K562 (cell line): Measurements from ENCODE around the gene TMEM273. TPM values are rescaled to one million over a fixed set of nuclear protein-coding genes. Genes with fewer than 3 reads are reported as not detected.

Experiments used
- BDP1 ChIP-seq: IDR thresholded peaks from 3 replicates; pipeline ENCODE4 v1.6.1; 2011; ENCODE audit not compliant: insufficient read length, insufficient read depth
- CEBPB ChIP-seq: fragments of 450-650 bp; IDR thresholded peaks from 2 replicates; pipeline ENCODE4 v1.6.1; 2016; ENCODE audit warnings: missing genetic modification characterization, missing compliant biosample characterization
- CHAMP1 ChIP-seq: fragments of 450-650 bp; IDR thresholded peaks from 2 replicates; pipeline ENCODE4 v1.6.1; 2016; ENCODE audit warnings: mild to moderate bottlenecking
- CREB3L1 ChIP-seq: fragments of 450-650 bp; IDR thresholded peaks from 2 replicates; pipeline ENCODE4 v1.6.1; 2014; ENCODE audit warnings: low read depth, mild to moderate bottlenecking, moderate library complexity, borderline replicate concordance
- HDAC8 ChIP-seq: fragments of 450-650 bp; IDR thresholded peaks from 2 replicates; pipeline ENCODE4 v1.6.1; 2016; ENCODE audit warnings: mild to moderate bottlenecking, missing genetic modification characterization, moderate library complexity, missing compliant biosample characterization
- ILK ChIP-seq: fragments of 450-650 bp; IDR thresholded peaks from 2 replicates; pipeline ENCODE4 v1.6.1; 2016; ENCODE audit warnings: missing genetic modification characterization, low read depth, mild to moderate bottlenecking, missing compliant biosample characterization, moderate library complexity, borderline replicate concordance
- PCBP2 ChIP-seq: fragments of 200-400 bp; formaldehyde crosslinking; IDR thresholded peaks from 2 replicates; pipeline ENCODE4 v1.6.1; 2018; ENCODE audit warnings: low read length, low read depth, mild to moderate bottlenecking, moderate library complexity; ENCODE audit not compliant: poor library complexity, severe bottlenecking
- PYGO2 ChIP-seq: fragments of 450-650 bp; IDR thresholded peaks from 2 replicates; pipeline ENCODE4 v1.6.1; 2016; ENCODE audit warnings: mild to moderate bottlenecking, missing genetic modification characterization, moderate library complexity, missing compliant biosample characterization
- RBM25 ChIP-seq: fragments of 200-400 bp; formaldehyde crosslinking; IDR thresholded peaks from 2 replicates; pipeline ENCODE4 v1.6.1; 2018; ENCODE audit warnings: low read length, low read depth, moderate library complexity; ENCODE audit not compliant: severe bottlenecking
- RBM39 ChIP-seq: fragments of 200-400 bp; formaldehyde crosslinking; optimal IDR thresholded peaks from 2 replicates; pipeline ENCODE3; 2018; ENCODE audit warnings: low read depth, low read length
- RCOR1 ChIP-seq, 2 experiments: IDR thresholded peaks; 2 replicates each; pipeline ENCODE4 v1.6.1; 2012; ENCODE audit warnings: low read depth in 2 of 2, low read length in 2 of 2, borderline replicate concordance in 1 of 2, improper control_type of control experiment in 1 of 2
- SP1 ChIP-seq: sonication (generic); formaldehyde crosslinking; IDR thresholded peaks from 2 replicates; pipeline ENCODE4 v1.8.1; 2022; ENCODE audit warnings: mild to moderate bottlenecking, missing genetic modification reagents
- TCFL5 ChIP-seq: fragments of 250-450 bp; sonication (Bioruptor Pico); conservative IDR thresholded peaks from 2 replicates; pipeline ENCODE4 v1.6.1; 2021; ENCODE audit warnings: mild to moderate bottlenecking, moderate library complexity, matching md5 sums
- ZHX1 ChIP-seq: fragments of 150-350 bp; conservative IDR thresholded peaks from 2 replicates; pipeline ENCODE4 v1.6.1; 2014; ENCODE audit warnings: low read length
- ZNF785 ChIP-seq: fragments of 250-450 bp; sonication (Bioruptor Pico); IDR thresholded peaks from 2 replicates; pipeline ENCODE4 v1.4.0; 2020; ENCODE audit warnings: mild to moderate bottlenecking
- ZNF830 ChIP-seq: fragments of 250-450 bp; sonication (Bioruptor Pico); IDR thresholded peaks from 2 replicates; pipeline ENCODE4 v1.5.0; 2021; ENCODE audit warnings: mild to moderate bottlenecking
- polyA plus RNA-seq, 8 experiments: library from polyadenylated mRNA; depleted of rRNA in 4 of 8; stranded (reverse) in 5 of 8; unstranded in 3 of 8; fragments of >200 nt; fragmentation: Nextera tagmentation in 2 of 8; fragmentation: Illumina TruSeq in 1 of 8; extraction: Ambion mirVana in 2 of 8; extraction: Trizol in 1 of 8; gene quantifications; 2 replicates each; pipeline versions ENCODE4 v1.2.1 to v1.2.3, GENCODE V29; 2011 to 2014; ENCODE audit warnings: inconsistent platforms in 1 of 8, missing spikeins in 1 of 8
- total RNA-seq, 7 experiments: library from RNA; depleted of rRNA in 6 of 7; stranded (reverse); fragments of >200 nt in 6 of 7; fragmentation: Illumina TruSeq in 2 of 7; extraction: Trizol in 2 of 7; gene quantifications; 2 replicates each; pipeline versions ENCODE4 v1.2.1 to v1.2.3, GENCODE V29; 2011 to 2021; ENCODE audit warnings: low replicate concordance in 1 of 7
- TF ChIP-seq, protein P1 (sequence below): sonication (generic); formaldehyde crosslinking; IDR thresholded peaks from 2 replicates; pipeline ENCODE4 v1.8.0; 2022; ENCODE audit warnings: mild to moderate bottlenecking, missing genetic modification reagents
- TF ChIP-seq, protein P2 (sequence below): sonication (generic); formaldehyde crosslinking; IDR thresholded peaks from 2 replicates; pipeline ENCODE4 v1.8.1; 2022; ENCODE audit warnings: missing genetic modification reagents

Gene TMEM273
- total and polyA plus RNA-seq, 9 of the 15 experiments (the other 6 are each of a cell fraction or from before 2014, with no cell fraction given): 39.2 to 131 (median 95.6) TPM

DNA sequence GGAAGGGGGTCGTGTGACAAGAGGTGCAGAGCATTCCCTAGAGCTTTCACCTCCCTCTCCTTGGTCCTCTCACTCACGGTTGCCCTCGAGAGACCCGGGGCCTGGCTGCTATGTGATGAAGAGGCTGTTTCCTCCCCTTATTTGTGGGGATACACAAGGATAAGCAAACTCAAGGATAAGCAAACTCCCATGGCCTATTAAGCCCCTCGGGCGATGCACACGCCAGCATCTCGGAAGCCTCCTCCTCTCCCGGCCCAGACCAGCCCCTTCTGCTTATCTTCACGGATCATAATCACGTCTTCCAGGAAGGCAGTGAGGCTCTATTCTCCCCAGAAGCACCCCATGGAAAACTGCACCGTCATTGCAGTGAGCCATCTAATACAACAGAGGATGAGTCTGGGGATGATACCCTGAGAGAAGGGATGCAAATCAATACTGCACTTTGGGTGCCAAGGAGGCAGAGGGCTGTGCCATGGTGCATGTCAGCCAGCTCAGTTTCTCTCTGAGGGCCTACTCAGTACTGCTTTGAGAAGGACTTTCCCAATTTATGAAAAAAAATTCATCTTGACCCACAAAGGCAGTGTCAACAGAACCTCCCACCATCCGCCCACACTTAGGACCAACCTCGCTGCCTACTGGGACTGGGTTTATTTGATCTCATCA lies 22.2 kb downstream of the TMEM273 start (continued):
- TF ChIP-seq ZHX1 (no peak), PYGO2 (peak; percentile 52; the same call in 1 of the 2 replicates), CREB3L1 (peak; percentile 38; the same call in 1 of the 2 replicates), PCBP2 (no peak), RBM25 (no peak), RCOR1 (IDR thresholded peaks at IDR 0.05; ENCODE audit: borderline replicate concordance in 1 of 2, low read depth in 2 of 2, low read length in 2 of 2) (peak; percentile 84 to 99), HDAC8 (no peak), CEBPB (tag) (no peak), RBM39 (no peak), SP1 (CRISPR knock-in tag) (no peak), TCFL5 (CRISPR knock-in tag) (no peak), ZNF830 (CRISPR knock-in tag) (no peak), ZNF785 (CRISPR knock-in tag) (no peak), BDP1 (no peak), CHAMP1 (no peak), ILK (tag) (no peak)
- TF ChIP-seq, protein P1, sequence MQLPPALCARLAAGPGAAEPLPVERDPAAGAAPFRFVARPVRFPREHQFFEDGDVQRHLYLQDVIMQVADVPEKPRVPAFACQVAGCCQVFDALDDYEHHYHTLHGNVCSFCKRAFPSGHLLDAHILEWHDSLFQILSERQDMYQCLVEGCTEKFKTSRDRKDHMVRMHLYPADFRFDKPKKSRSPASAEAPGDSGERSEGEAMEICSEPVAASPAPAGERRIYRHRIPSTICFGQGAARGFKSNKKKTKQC (CRISPR knock-in tag): no peak
- TF ChIP-seq, protein P2, sequence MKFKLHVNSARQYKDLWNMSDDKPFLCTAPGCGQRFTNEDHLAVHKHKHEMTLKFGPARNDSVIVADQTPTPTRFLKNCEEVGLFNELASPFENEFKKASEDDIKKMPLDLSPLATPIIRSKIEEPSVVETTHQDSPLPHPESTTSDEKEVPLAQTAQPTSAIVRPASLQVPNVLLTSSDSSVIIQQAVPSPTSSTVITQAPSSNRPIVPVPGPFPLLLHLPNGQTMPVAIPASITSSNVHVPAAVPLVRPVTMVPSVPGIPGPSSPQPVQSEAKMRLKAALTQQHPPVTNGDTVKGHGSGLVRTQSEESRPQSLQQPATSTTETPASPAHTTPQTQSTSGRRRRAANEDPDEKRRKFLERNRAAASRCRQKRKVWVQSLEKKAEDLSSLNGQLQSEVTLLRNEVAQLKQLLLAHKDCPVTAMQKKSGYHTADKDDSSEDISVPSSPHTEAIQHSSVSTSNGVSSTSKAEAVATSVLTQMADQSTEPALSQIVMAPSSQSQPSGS (CRISPR knock-in tag): no peak
